GM19193 (cell line): ENCODE results near the gene UBE4B.
A peak's percentile ranks its signal among the peaks of the same experiment; 100 is the strongest.

ENCODE experiments used
- POLR2A ChIP-seq: IDR thresholded peaks from 4 replicates; pipeline ENCODE4 v1.6.1; 2011; ENCODE audit not compliant: insufficient read depth, insufficient read length; ENCODE audit errors: extremely low read depth

The UBE4B gene

DNA sequence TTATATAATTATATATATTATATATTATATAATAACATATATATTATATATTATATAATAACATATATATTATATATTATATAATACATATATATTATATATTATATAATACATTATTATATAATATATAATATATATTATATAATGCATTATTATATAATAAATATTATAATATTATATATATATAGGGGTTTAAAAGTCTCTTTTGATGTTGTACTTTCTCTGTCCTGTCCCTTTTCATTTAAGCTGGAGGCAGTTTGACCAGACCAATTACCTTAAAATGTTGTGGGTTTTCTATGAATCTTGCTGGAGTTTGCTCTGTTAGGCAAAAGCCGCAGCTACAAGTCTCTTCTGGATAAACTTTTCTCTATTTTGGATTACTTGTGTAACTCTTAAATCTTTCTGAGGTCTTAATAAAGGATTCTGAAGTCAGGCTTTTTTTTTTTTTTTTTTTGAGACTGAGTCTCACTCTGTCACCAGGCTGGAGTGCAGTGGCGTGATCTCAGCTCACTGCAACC is 155.4 kb downstream of the UBE4B start:
- no peak for TF ChIP-seq POLR2A

DNA sequence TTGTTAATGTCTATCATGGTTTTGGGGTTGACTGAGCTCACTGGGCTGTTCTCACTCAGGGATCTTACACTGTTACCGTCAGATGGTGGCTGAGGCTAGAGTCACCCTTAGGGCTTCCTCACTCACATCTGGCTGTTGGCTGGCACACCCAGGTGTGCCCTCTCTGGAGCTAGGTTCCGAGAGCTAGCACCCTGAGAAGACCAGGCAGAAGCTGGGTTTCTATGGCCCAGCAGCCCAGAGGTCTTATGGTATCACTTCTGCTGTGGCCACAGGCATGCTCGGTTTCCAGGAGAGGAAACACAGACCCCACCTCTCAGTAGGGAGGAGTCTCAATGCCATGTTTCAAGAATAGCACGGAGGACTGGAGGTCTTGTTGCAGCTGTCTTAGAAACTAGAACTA is 156.9 kb downstream of the UBE4B start:
- no peak for TF ChIP-seq POLR2A

GRCh38 chr1:10192263-10192662 is 159.5 kb downstream of the UBE4B start:
- no peak for TF ChIP-seq POLR2A

GRCh38 chr1:10193288-10193687 is 160.5 kb downstream of the UBE4B start:
- TF ChIP-seq POLR2A, result no peak

- no peak for TF ChIP-seq POLR2A
These were observed 162.8 kb downstream of the UBE4B start for GRCh38 chr1:10195570-10195969.

GRCh38 chr1:10196976-10197375 is 164.2 kb downstream of the UBE4B start:
- TF ChIP-seq POLR2A, result no peak

GRCh38 chr1:10200620-10201019 is 167.9 kb downstream of the UBE4B start:
- no peak for TF ChIP-seq POLR2A

- no peak for TF ChIP-seq POLR2A
These were observed 171.4 kb downstream of the UBE4B start for GRCh38 chr1:10204003-10204642.

DNA sequence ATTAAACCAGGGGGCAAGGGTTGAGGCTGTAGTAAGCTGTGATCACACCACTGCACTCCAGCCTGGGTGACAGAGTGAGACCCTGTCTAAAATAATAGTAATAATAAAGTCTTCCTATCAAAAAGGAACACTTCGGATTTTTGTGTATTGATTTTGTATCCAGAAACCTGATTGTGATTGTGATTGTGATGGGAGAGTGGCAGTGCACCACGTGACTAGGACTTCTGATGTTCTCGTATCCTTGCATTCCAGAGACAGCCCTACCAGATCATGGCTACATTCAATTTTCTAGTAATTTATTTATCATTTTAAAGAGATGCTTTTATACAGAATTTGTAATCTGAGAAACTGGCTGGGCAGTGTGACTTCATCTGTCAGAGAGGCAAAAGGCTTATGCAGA is 175.1 kb downstream of the UBE4B start:
- TF ChIP-seq POLR2A, result no peak

DNA sequence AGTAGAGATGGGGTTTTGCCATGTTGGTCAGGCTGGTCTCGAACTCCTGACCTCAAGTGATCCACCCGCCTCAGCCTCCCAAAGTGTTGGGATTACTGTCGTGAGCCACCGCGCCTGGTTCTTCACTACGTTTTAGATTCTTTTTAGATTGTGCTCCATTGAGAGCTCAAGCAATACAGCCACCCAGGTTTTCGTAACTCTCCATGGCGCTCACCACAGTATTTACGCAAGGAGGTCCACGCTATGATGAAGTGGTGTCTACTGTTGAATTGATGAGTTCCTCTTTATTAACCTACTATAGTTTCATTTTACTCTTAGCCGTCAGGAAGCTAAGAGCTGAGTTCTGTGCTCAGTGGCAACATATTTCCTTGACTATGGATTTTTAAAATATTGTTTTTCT is 175.8 kb downstream of the UBE4B start:
- TF ChIP-seq POLR2A, result no peak

DNA sequence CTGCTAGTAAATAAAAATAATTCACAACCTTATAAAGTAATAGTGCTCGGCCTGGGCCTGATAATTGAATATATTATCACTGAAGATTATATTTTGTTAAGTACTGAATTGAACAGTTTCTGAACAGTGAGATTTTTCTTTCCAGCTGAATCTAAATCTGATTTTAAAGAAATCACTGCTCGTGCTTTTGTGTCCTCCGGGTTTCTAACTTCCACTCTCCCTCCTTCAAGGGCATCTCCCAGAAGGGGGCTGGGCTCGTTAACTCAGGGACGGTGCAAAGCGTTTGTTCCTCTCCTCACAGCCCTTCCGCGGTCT is 176.8 kb downstream of the UBE4B start:
- TF ChIP-seq POLR2A, result no peak

DNA sequence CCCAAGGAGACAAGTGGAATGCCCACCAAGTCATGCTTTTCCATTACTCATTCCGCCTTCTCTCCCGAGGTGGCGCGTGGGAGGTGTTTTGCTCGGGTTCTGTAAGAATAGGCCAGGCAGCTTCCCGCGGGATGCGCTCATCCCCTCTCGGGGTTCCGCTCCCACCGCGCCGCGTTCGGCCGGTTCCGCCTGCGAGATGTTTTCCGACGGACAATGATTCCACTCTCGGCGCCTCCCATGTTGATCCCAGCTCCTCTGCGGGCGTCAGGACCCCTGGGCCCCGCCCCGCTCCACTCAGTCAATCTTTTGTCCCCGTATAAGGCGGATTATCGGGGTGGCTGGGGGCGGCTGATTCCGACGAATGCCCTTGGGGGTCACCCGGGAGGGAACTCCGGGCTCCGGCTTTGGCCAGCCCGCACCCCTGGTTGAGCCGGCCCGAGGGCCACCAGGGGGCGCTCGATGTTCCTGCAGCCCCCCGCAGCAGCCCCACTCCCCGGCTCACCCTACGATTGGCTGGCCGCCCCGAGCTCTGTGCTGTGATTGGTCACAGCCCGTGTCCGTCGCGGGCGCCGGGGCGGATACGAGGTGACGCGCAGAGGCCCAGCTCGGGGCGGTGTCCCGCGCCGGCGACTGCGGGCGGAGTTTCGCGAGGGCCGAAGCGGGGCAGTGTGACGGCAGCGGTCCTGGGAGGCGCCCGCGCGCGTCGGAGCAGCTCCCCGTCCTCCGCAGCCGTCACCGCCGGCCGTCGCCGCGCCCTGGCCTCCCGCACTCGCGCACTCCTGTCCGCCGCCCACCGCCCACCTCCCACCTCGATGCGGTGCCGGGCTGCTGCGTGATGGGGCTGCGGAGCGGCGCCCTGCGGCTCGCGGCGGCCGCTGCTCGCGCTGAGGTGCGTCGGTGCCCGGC is 177.4 kb downstream of the UBE4B start, which contains the start of gene KIF1B:
Gene KIF1B, plus strand, starts transcription at position 666 of the 906 bp plus-strand sequence. CDS start 21,759 bp downstream, outside the sequence.
- TF ChIP-seq POLR2A, result peak; percentile 68

GRCh38 chr1:10210841-10211804 is 178.4 kb downstream of the UBE4B start:
- no peak for TF ChIP-seq POLR2A

DNA sequence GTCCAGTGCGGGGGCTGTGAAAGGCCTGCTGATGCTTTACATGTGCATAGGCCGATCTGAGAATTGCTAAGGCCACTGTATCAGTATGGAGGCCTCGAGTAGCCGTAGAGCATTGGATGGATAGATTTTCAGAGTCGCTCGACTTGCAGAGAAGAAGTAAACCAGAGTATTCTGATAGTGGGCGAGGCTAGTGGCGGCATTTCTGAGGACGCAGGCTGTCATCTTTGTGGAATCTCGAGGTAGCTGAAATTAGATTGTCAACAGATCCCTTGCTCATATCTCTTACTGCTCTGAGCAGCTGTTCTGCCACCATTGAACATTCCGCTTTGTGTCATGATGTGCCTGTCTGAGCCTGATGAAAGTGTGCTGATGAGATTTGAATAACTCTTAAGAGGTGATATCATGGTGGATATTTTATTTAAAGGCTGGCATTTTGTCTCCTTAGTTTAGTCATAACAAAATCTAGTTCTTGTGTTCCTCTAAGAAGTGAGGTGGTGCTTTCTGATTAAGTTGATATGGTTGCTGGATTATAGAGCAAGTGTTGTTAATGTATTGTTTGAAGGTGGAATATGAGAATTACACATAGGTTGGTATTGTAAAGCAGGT is 179.2 kb downstream of the UBE4B start:
- TF ChIP-seq POLR2A, result no peak
